Osteocyte (in vitro differentiated cells): ENCODE data around the gene NRCAM. TPM values are rescaled to one million over a fixed set of nuclear protein-coding genes. Genes with fewer than 3 reads are reported as not detected.

Experiments
- DNase-seq: peaks from one replicate; pipeline ENCODE4 v3.0.0; 2021; ENCODE audit warnings: mixed read lengths; ENCODE audit not compliant: unreplicated experiment; ENCODE audit errors: extremely low spot score
- H3K27ac Mint-ChIP-seq: one replicate; pipeline ENCODE4 v1.8.0; 2021; ENCODE audit warnings: mild to moderate bottlenecking, mixed read lengths; ENCODE audit not compliant: unreplicated experiment
- H3K27me3 Mint-ChIP-seq: one replicate; pipeline ENCODE4 v1.8.0; 2021; ENCODE audit warnings: mixed read lengths; ENCODE audit not compliant: unreplicated experiment
- H3K36me3 Mint-ChIP-seq: one replicate; pipeline ENCODE4 v1.8.0; 2021; ENCODE audit warnings: mixed read lengths; ENCODE audit not compliant: unreplicated experiment
- H3K4me1 Mint-ChIP-seq: one replicate; pipeline ENCODE4 v1.8.0; 2021; ENCODE audit warnings: mixed read lengths; ENCODE audit not compliant: unreplicated experiment
- H3K4me3 Mint-ChIP-seq: one replicate; pipeline ENCODE4 v1.8.0; 2021; ENCODE audit warnings: mild to moderate bottlenecking, moderate library complexity, mixed read lengths; ENCODE audit not compliant: unreplicated experiment
- H3K9me3 Mint-ChIP-seq: one replicate; pipeline ENCODE4 v1.8.0; 2021; ENCODE audit warnings: mixed read lengths; ENCODE audit not compliant: unreplicated experiment
- total RNA-seq: library from RNA; stranded (reverse); gene quantifications from 2 replicates; pipeline ENCODE4 v1.2.1, GENCODE V29; 2021
- TF ChIP-seq, protein P1 (sequence below): fragments of 200-600 bp; sonication (generic); IDR thresholded peaks from 2 replicates; pipeline ENCODE4 v1.5.0; 2021; ENCODE audit warnings: antibody characterized with exemption, mild to moderate bottlenecking, moderate library complexity

Gene NRCAM
- total RNA-seq, 1 donor from 2014 or later = 81.8 TPM

DNA sequence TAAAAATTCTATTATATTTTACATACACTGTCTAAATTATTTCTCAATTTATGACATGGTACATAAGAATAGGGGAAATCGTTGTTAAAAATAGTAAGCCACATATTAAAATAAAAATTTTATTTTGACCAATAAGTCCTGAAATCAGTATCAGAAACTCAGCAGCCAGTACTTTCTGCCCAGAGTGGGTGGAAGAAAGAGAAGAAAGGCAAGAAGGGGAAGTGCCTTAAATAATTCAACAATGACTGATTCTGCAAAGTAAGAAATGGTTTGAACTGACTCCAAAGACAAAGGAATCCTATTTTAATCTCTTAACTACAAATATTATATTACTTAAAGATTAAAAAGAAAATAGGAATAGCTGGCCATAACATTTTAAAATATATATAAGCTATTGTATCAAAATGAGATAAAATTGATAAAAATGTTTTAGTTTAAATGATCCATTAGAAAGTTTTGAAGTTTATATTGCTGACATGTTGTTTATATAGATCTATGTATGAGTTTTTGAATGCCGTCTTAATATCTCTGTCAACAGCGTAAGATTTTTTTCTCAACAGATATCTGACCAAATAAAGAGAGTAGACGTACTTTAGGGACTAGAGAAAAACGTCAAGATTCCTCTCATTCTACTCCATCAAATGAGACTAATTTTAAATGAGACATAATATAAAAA lies 30.2 kb upstream of the NRCAM start:
- H3K27ac Mint-ChIP-seq = no peak overlapping the region
- H3K4me1 Mint-ChIP-seq = no peaks in the 10 kb centered on the region
- H3K36me3 Mint-ChIP-seq = peaks cover 19% of the 10 kb centered on the region
- H3K9me3 Mint-ChIP-seq = no peaks in the 10 kb centered on the region
- DNase-seq = no peak
- TF ChIP-seq, protein P1, sequence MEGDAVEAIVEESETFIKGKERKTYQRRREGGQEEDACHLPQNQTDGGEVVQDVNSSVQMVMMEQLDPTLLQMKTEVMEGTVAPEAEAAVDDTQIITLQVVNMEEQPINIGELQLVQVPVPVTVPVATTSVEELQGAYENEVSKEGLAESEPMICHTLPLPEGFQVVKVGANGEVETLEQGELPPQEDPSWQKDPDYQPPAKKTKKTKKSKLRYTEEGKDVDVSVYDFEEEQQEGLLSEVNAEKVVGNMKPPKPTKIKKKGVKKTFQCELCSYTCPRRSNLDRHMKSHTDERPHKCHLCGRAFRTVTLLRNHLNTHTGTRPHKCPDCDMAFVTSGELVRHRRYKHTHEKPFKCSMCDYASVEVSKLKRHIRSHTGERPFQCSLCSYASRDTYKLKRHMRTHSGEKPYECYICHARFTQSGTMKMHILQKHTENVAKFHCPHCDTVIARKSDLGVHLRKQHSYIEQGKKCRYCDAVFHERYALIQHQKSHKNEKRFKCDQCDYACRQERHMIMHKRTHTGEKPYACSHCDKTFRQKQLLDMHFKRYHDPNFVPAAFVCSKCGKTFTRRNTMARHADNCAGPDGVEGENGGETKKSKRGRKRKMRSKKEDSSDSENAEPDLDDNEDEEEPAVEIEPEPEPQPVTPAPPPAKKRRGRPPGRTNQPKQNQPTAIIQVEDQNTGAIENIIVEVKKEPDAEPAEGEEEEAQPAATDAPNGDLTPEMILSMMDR = no peak
- no peak overlapping the region for H3K4me3 Mint-ChIP-seq
- H3K27me3 Mint-ChIP-seq = no peaks in the 10 kb centered on the region

DNA sequence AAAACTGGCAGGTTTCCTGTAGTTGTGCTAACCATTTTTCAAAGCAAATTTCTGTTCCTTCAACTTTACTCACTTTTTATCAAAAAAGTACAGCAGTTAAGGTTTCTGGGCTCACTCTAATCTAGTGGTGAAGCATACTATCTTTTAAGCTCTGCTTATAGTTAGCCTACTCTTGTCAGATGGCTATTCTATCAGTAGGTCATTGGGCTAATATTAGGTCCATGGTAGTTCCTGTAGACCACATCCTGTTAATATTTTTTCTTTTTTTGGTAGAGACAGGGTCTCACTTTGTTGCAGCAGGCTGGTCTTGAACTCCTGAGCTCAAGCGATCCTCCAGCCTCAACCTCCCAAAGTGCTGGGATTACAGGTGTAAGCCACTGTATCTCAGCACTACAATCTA lies 27.9 kb upstream of the NRCAM start:
- TF ChIP-seq, protein P1 = no peak
- peaks cover 21% of the 10 kb centered on the region for H3K36me3 Mint-ChIP-seq
- no peak overlapping the region for H3K27ac Mint-ChIP-seq
- no peaks in the 10 kb centered on the region for H3K27me3 Mint-ChIP-seq
- no peaks in the 10 kb centered on the region for H3K4me1 Mint-ChIP-seq
- H3K4me3 Mint-ChIP-seq = no peak overlapping the region
- DNase-seq = no peak
- no peaks in the 10 kb centered on the region for H3K9me3 Mint-ChIP-seq

DNA sequence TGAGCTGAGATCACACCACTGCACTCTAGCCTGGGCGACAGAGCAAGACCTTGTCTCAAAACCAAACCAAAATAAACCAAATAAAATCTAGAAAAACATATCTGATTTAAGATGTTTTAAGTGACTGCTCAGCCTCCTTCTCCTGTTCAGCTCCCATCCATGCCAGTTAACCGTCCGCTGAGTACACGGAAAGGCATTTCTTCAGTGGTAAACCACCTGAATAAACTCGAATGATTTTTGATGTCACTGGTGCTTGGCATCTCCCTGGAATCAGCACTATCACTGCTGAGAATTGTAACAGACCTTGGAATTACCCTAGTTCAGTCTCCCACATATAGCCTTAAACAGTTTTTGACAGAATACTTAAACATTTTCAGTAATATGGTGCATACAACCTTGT lies 24.1 kb upstream of the NRCAM start:
- no peak for DNase-seq
- H3K36me3 Mint-ChIP-seq = peaks cover 46% of the 10 kb centered on the region

DNA sequence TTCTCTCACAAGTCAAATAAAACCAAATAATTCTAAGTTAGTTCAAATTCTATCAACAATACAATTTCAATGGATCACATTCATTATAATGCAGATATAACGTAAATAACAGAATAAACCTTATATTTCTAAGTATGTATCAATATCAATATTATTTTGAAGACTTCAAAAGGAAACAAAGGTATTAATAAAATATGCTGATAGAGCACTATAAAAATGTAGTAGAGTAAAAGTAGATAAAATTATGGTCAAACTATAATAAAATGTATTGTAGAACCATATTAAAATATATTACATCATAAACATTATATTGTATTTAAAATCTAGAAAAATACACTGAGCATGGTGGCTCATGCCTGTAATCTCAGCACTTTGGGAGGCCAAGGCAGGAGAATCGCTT lies 23.5 kb upstream of the NRCAM start:
- peaks cover 45% of the 10 kb centered on the region for H3K36me3 Mint-ChIP-seq
- H3K9me3 Mint-ChIP-seq = no peaks in the 10 kb centered on the region
- H3K4me3 Mint-ChIP-seq = no peak overlapping the region
- no peaks in the 10 kb centered on the region for H3K27me3 Mint-ChIP-seq
- H3K27ac Mint-ChIP-seq = no peak overlapping the region
- DNase-seq = no peak
- H3K4me1 Mint-ChIP-seq = no peaks in the 10 kb centered on the region
- TF ChIP-seq, protein P1 = no peak

More for the DNA sequence above, 24.1 kb upstream of the NRCAM start:
- Mint-ChIP-seq H3K9me3 (no peaks in the 10 kb centered on the region), H3K4me3 (no peak overlapping the region), H3K27me3 (no peaks in the 10 kb centered on the region), H3K4me1 (no peaks in the 10 kb centered on the region), H3K27ac (no peak overlapping the region)
- TF ChIP-seq, protein P1 = no peak

DNA sequence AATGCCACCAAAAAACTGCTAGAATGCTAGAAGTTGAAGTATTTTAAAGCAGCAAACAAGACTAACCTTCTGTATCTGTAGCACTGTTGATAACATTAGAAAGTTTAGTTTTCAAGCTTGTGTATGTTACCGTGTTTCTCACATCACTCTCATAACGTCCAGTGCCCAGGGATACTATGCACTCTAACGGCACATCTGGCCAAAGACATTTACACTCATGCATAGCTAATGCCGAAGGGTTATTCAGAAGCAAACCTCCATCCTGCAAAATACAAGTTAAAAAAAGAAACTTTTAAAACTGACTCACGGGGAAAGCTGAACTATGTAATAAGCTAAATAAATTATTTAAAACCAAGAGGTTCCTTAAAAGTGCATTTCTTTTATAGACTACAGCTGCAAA lies 22.9 kb upstream of the NRCAM start:
- H3K9me3 Mint-ChIP-seq = no peaks in the 10 kb centered on the region
- no peaks in the 10 kb centered on the region for H3K4me1 Mint-ChIP-seq
- no peak overlapping the region for H3K4me3 Mint-ChIP-seq
- TF ChIP-seq, protein P1 = no peak
- H3K27ac Mint-ChIP-seq = no peak overlapping the region
- no peak for DNase-seq
- H3K27me3 Mint-ChIP-seq = no peaks in the 10 kb centered on the region
- H3K36me3 Mint-ChIP-seq = peaks cover 45% of the 10 kb centered on the region
